Measurements from ENCODE around the gene ADCYAP1R1.

- TF ChIP-seq CTCF (IDR thresholded peaks at IDR 0.05) (no peak), POLR2A (IDR thresholded peaks at IDR 0.05) (no peak)
Measured at GRCh38 chr7:31033674-31034300, 18.3 kb upstream of the ADCYAP1R1 start.
